PC-9 (cell line): ENCODE results near the gene AGBL3. TPM values are rescaled to one million over a fixed set of nuclear protein-coding genes. Genes with fewer than 3 reads are reported as not detected.

ENCODE experiments used
- BruUV-seq: library from RNA; stranded (reverse); fragments of 400-500 nt; replicated peaks from 2 replicates; lab custom pipeline; 2021; lab: Mats Ljungman, UMichigan
- CTCF ChIA-PET: fragments of 300-600 bp; sonication (Branson Sonifier 250); formaldehyde crosslinking; loops from one replicate; lab custom pipeline; 2022; ENCODE audit warnings: antibody characterized with exemption; lab: Charles Lee
- POLR2A ChIA-PET: fragments of 300-600 bp; sonication (Branson Sonifier 250); formaldehyde crosslinking; loops from one replicate; lab custom pipeline; 2022; ENCODE audit warnings: antibody characterized with exemption; ENCODE audit not compliant: unreplicated experiment; lab: Charles Lee
- DNase-seq, 2 experiments: peaks; one replicate each; pipeline versions ENCODE4 v3.0.0 to v3.0.0-alpha.2; 2015 to 2022; ENCODE audit warnings: mixed read lengths in 1 of 2
- H2AFZ ChIP-seq: fragments of 200-600 bp; sonication (generic); 2 replicates; pipeline ENCODE4 v1.8.1; 2017; ENCODE audit warnings: antibody characterized with exemption
- H3F3A ChIP-seq: fragments of 200-600 bp; sonication (generic); 2 replicates; pipeline ENCODE4 v1.8.1; 2017; ENCODE audit warnings: antibody characterized with exemption, mild to moderate bottlenecking, low read depth; ENCODE audit not compliant: insufficient read depth
- H3K27ac ChIP-seq: fragments of 200-600 bp; sonication (generic); 2 replicates; pipeline ENCODE4 v1.6.1; 2016; ENCODE audit warnings: mixed run types
- H3K27me3 ChIP-seq: fragments of 200-600 bp; sonication (generic); 2 replicates; pipeline ENCODE4 v1.6.1; 2016; ENCODE audit warnings: low read depth, mixed run types; ENCODE audit not compliant: insufficient read depth
- H3K36me3 ChIP-seq: fragments of 200-600 bp; sonication (generic); 2 replicates; pipeline ENCODE4 v1.6.1; 2016; ENCODE audit warnings: low read depth, mixed run types
- H3K4me1 ChIP-seq: fragments of 200-600 bp; sonication (generic); replicated peaks from 2 replicates; pipeline ENCODE4 v1.6.1; 2016; ENCODE audit warnings: mixed run types; ENCODE audit not compliant: insufficient read depth
- H3K4me2 ChIP-seq: fragments of 200-600 bp; sonication (generic); 2 replicates; pipeline ENCODE4 v1.6.1; 2017; ENCODE audit warnings: mixed run types
- H3K4me3 ChIP-seq: fragments of 200-600 bp; sonication (generic); 2 replicates; pipeline ENCODE4 v1.6.1; 2016; ENCODE audit warnings: mixed run types
- H3K79me2 ChIP-seq: fragments of 200-600 bp; sonication (generic); 2 replicates; pipeline ENCODE4 v1.6.1; 2017; ENCODE audit warnings: low read depth, mixed run types
- H3K9me2 ChIP-seq: fragments of 200-600 bp; sonication (generic); 2 replicates; pipeline ENCODE4 v1.8.1; 2017; ENCODE audit warnings: mild to moderate bottlenecking; ENCODE audit not compliant: insufficient read depth
- H3K9me3 ChIP-seq: fragments of 200-600 bp; sonication (generic); 2 replicates; pipeline ENCODE4 v1.8.1; 2016; ENCODE audit warnings: low read depth; ENCODE audit not compliant: insufficient read depth
- H4K20me1 ChIP-seq: fragments of 200-600 bp; sonication (generic); 2 replicates; pipeline ENCODE4 v1.8.1; 2017; ENCODE audit not compliant: insufficient read depth
- EZH2 ChIP-seq: fragments of 200-600 bp; sonication (generic); IDR thresholded peaks from 2 replicates; pipeline ENCODE4 v1.8.0; 2017; ENCODE audit warnings: antibody characterized with exemption, low read depth
- intact Hi-C: fragments of 100-400 bp; cut with micrococcal nuclease; formaldehyde crosslinking; loops from one replicate; pipeline ENCODE4 v1.10.0; 2022; ENCODE audit not compliant: unreplicated experiment
- total RNA-seq: library from RNA; stranded (reverse); gene quantifications from 2 replicates; pipeline ENCODE4 v1.2.3, GENCODE V29; 2021
- TF ChIP-seq, protein P1 (sequence below): fragments of 200-600 bp; sonication (generic); conservative IDR thresholded peaks from 2 replicates; pipeline ENCODE4 v1.6.1; 2017; ENCODE audit warnings: mixed run types, antibody characterized with exemption, mild to moderate bottlenecking, moderate library complexity

The AGBL3 gene
- total RNA-seq, 1 experiment from 2014 or later, result 3.2 TPM

- Histone ChIP-seq H3K9me2 (no peaks in the 10 kb centered on the region), H3K27me3 (no peaks in the 10 kb centered on the region), H3K4me3 (no peak overlapping the region), H3K36me3 (peaks cover 5% of the 10 kb centered on the region; the same call in 1 of the 2 replicates), H3K27ac (no peak overlapping the region), H3K4me2 (no peak overlapping the region), H2AFZ (no peak overlapping the region), H4K20me1 (no peaks in the 10 kb centered on the region), H3F3A (no peaks in the 10 kb centered on the region), H3K4me1 (no peaks in the 10 kb centered on the region), H3K9me3 (no peaks in the 10 kb centered on the region), H3K79me2 (no peaks in the 10 kb centered on the region)
- BruUV-seq, result no TSS peak
- ChIA-PET CTCF (no interaction called here), POLR2A (no interaction called here)
- DNase-seq, result no peak
- intact Hi-C loops, result no loop called here
- no peak for TF ChIP-seq EZH2
- TF ChIP-seq, protein P1, sequence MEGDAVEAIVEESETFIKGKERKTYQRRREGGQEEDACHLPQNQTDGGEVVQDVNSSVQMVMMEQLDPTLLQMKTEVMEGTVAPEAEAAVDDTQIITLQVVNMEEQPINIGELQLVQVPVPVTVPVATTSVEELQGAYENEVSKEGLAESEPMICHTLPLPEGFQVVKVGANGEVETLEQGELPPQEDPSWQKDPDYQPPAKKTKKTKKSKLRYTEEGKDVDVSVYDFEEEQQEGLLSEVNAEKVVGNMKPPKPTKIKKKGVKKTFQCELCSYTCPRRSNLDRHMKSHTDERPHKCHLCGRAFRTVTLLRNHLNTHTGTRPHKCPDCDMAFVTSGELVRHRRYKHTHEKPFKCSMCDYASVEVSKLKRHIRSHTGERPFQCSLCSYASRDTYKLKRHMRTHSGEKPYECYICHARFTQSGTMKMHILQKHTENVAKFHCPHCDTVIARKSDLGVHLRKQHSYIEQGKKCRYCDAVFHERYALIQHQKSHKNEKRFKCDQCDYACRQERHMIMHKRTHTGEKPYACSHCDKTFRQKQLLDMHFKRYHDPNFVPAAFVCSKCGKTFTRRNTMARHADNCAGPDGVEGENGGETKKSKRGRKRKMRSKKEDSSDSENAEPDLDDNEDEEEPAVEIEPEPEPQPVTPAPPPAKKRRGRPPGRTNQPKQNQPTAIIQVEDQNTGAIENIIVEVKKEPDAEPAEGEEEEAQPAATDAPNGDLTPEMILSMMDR, result no peak
These were observed 26.5 kb upstream of the AGBL3 start for GRCh38 chr7:134959810-134960209.

- H3K36me3 ChIP-seq, result peaks cover 5% of the 10 kb centered on the region; the same call in 1 of the 2 replicates
- no TSS peak for BruUV-seq
- no peak overlapping the region for H3K27ac ChIP-seq
- intact Hi-C loops, result no loop called here
- DNase-seq, result no peak
- H3K9me3 ChIP-seq, result no peaks in the 10 kb centered on the region
- ChIA-PET POLR2A (no interaction called here), CTCF (no interaction called here)
- no peaks in the 10 kb centered on the region for H3K27me3 ChIP-seq
- TF ChIP-seq EZH2, result no peak
- TF ChIP-seq, protein P1, result 0 out of 2 replicates have a peak, but pooled peaks have one; percentile 22
- no peaks in the 10 kb centered on the region for H3K79me2 ChIP-seq
- H3F3A ChIP-seq, result no peaks in the 10 kb centered on the region
- H4K20me1 ChIP-seq, result no peaks in the 10 kb centered on the region
- no peak overlapping the region for H3K4me2 ChIP-seq
- no peak overlapping the region for H3K4me3 ChIP-seq
- H2AFZ ChIP-seq, result no peak overlapping the region
- no peaks in the 10 kb centered on the region for H3K4me1 ChIP-seq
- no peaks in the 10 kb centered on the region for H3K9me2 ChIP-seq
These were observed 24.0 kb upstream of the AGBL3 start for GRCh38 chr7:134962270-134962780.

GRCh38 chr7:134963036-134963435 lies 23.3 kb upstream of the AGBL3 start:
- no peak for TF ChIP-seq EZH2
- H2AFZ ChIP-seq, result no peak overlapping the region
- H3K79me2 ChIP-seq, result no peaks in the 10 kb centered on the region
- intact Hi-C loops, result no loop called here
- no peak overlapping the region for H3K27ac ChIP-seq
- H3K27me3 ChIP-seq, result no peaks in the 10 kb centered on the region
- H3K9me3 ChIP-seq, result no peaks in the 10 kb centered on the region
- no peaks in the 10 kb centered on the region for H3K4me1 ChIP-seq
- CTCF ChIA-PET, result no interaction called here
- H3K9me2 ChIP-seq, result no peaks in the 10 kb centered on the region
- DNase-seq, result no peak
- peaks cover 1% of the 10 kb centered on the region; the same call in 1 of the 2 replicates for H3K36me3 ChIP-seq
- no peaks in the 10 kb centered on the region for H3F3A ChIP-seq
- BruUV-seq, result no TSS peak
- POLR2A ChIA-PET, result interaction anchor here (0.6 kb wide), 1 partner anchor 769 kb away, joined by 3 read pairs; no protein-coding TSS in a partner anchor
- H3K4me2 ChIP-seq, result no peak overlapping the region
- no peaks in the 10 kb centered on the region for H4K20me1 ChIP-seq
- H3K4me3 ChIP-seq, result no peak overlapping the region

DNA sequence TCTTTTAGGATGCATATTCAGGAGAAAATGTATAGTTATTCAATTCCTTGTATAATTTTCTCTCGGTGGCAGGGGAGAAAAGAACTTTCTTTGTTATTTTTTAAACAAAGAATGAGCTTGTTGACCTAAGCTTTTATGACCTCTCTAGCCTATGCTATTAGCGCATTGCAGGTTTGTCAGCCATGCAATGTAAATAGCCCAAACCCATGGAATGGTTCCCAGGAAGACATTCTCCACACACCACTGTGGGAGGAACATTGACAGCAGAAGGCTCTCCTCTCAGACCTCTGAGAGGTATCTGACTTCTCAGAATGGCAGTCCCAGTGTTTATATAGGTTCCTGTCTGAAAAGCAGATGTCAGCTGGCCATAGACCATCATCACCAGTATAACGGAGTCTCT lies 19.6 kb upstream of the AGBL3 start:
- Histone ChIP-seq H3K27ac (no peak overlapping the region), H3F3A (no peaks in the 10 kb centered on the region), H3K27me3 (no peaks in the 10 kb centered on the region), H3K79me2 (no peaks in the 10 kb centered on the region), H3K4me2 (no peak overlapping the region), H3K9me2 (no peaks in the 10 kb centered on the region), H3K36me3 (no peaks in the 10 kb centered on the region), H3K9me3 (no peaks in the 10 kb centered on the region), H3K4me1 (no peaks in the 10 kb centered on the region), H2AFZ (no peak overlapping the region), H4K20me1 (no peaks in the 10 kb centered on the region), H3K4me3 (no peak overlapping the region)
- TF ChIP-seq EZH2, result no peak
- ChIA-PET CTCF (no interaction called here), POLR2A (interaction anchor here (0.5 to 0.6 kb wide), 2 partner anchors 10 to 134 kb away, joined by 3 read pairs; no protein-coding TSS in a partner anchor)
- DNase-seq, result no peak
- BruUV-seq, result no TSS peak
- intact Hi-C loops, result no loop called here
